Pancreas (tissue), 10 donors: Measurements from ENCODE around the gene KCNT2. TPM values are rescaled to one million over a fixed set of nuclear protein-coding genes. Genes with fewer than 3 reads are reported as not detected.

ENCODE experiments used
- ATAC-seq, 4 donors: fragments of 200-7000 bp; cut with Tn5 transposase; one replicate each; pipeline versions ENCODE4 v1.8.0 to v1.9.1; 2020; ENCODE audit warnings: mild to moderate bottlenecking in 4 of 4, moderate library complexity in 4 of 4
- DNase-seq, 6 donors: peaks; one replicate each; pipeline ENCODE4 v3.0.0-alpha.2; 2020
- FAIRE-seq: peaks from 2 replicates; lab custom pipeline; 2012; peaks lifted over from hg19 to GRCh38; lab: Jason Lieb, UNC
- H3K27ac ChIP-seq, 4 donors: fragments of 200-600 bp; sonication (generic); 1 replicate in 3 of 4; 2 replicates in 1 of 4; pipeline versions ENCODE4 v1.5.0 to v1.8.0; 2020
- H3K27me3 ChIP-seq, 4 donors: fragments of 200-600 bp; one replicate each; pipeline ENCODE4 v1.8.0; 2021
- H3K36me3 ChIP-seq, 3 donors: fragments of 200-600 bp; sonication (generic) in 1 of 3; one replicate each; pipeline versions ENCODE4 v1.5.0 to v1.8.0; 2020 to 2021
- H3K4me1 ChIP-seq, 3 donors: fragments of 200-600 bp; one replicate each; pipeline ENCODE4 v1.8.0; 2021
- H3K4me3 ChIP-seq, 4 donors: fragments of 200-600 bp; sonication (generic) in 2 of 4; one replicate each; pipeline versions ENCODE4 v1.5.0 to v1.8.0; 2020 to 2021
- H3K9me3 ChIP-seq, 4 donors: fragments of 200-600 bp; one replicate each; pipeline ENCODE4 v1.8.0; 2021
- WGBS, 2 donors: extraction: QIAGEN DNeasy Blood & Tissue Kit; methylation state at CpG; one replicate each; pipeline ENCODE4 v1.1.7; 2013; 5-methylcytosine and 5-hydroxymethylcytosine counted together
- intact Hi-C, 3 donors: fragments of 100-400 bp; cut with DNase I; formaldehyde crosslinking; loops; one replicate each; pipeline versions ENCODE4 v1.11.1 to v1.14.2; 2022
- polyA plus RNA-seq, 2 donors: library from polyadenylated mRNA; stranded (reverse); fragments of 200-250 nt; gene quantifications; one replicate each; pipeline ENCODE4 v1.2.3, GENCODE V29; 2013
- total RNA-seq, 6 donors: library from RNA; stranded (reverse); fragmentation: NEBNext Ultra II Directional in 4 of 6; extraction: Animal tissue kit (Norgen Biotek cat#: 25700) in 4 of 6; gene quantifications; one replicate each; pipeline versions ENCODE4 v1.2.1 to v1.2.4, GENCODE V29; 2021 to 2023
- TF ChIP-seq, protein P1 (sequence below), 4 donors: fragments of 200-600 bp; sonication (generic) in 3 of 4; IDR thresholded peaks; one replicate each; pipeline versions ENCODE4 v1.5.0 to v1.8.0; 2021; ENCODE audit warnings: antibody characterized with exemption in 4 of 4
- donor health status: healthy with polysubstance abuse.
- donor health status: DM: no; HTN: no; CAD: no; lungs with moderate emphysema.
- donor health status: DM: no; HTN: no; CAD: no.
- donor health status: control.
- donor health status: control.
- donor health status: Bipolar disorder and iron deficiency.
- donor health status: DM: yes; HTN: yes; CAD: no.
- donor health status: DM: no; HTN: no; CAD: no.
- donor health status: DM: no; HTN: no; CAD: no.
- donor health status: DM: yes; HTN: yes; CAD: no.

The KCNT2 gene
- total and polyA plus RNA-seq, 8 donors, result 0.19 to 0.67 (median 0.42) TPM

DNA sequence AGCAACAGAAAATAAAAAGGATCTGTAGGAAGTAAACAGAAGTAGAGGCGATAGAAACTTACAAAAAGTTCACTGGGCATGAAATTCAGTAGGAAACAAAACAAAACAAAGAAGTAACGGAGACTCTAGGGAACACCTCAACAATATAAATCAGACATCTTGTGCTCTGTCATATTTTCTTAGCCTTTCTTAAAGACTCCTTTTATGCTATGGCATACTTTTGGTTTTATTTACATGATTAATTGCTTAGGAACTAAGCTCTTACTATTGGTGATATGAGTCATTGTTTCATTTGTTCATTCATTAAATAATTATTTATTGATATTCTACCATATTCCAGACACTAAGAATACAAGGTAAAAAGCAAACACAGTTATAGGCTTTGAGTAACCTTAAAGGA lies 126.6 kb downstream of the KCNT2 start:
- TF ChIP-seq, protein P1, sequence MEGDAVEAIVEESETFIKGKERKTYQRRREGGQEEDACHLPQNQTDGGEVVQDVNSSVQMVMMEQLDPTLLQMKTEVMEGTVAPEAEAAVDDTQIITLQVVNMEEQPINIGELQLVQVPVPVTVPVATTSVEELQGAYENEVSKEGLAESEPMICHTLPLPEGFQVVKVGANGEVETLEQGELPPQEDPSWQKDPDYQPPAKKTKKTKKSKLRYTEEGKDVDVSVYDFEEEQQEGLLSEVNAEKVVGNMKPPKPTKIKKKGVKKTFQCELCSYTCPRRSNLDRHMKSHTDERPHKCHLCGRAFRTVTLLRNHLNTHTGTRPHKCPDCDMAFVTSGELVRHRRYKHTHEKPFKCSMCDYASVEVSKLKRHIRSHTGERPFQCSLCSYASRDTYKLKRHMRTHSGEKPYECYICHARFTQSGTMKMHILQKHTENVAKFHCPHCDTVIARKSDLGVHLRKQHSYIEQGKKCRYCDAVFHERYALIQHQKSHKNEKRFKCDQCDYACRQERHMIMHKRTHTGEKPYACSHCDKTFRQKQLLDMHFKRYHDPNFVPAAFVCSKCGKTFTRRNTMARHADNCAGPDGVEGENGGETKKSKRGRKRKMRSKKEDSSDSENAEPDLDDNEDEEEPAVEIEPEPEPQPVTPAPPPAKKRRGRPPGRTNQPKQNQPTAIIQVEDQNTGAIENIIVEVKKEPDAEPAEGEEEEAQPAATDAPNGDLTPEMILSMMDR (IDR thresholded peaks at IDR 0.05), result no peak

DNA sequence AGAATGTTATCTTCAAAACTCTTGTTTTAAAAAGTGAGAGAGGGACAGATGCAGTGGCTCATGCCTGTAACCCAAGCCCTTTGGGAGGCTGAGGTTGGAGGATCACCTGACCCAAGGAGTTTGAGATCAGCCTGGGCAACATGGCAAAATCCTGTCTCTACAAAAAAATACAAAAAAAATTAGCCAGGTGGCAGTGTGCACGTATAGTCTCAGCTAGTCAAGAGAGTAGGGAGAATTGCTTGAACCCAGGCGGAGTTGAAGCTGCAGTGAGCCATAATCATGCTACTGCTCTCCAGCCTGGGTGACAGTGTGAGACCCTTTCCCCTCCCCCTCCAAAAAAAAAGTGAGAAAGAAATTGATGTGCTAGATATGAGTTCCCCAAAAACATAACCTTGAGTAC lies 131.0 kb downstream of the KCNT2 start:
- FAIRE-seq (no peak), DNase-seq (no peak), ATAC-seq (no peak)
- H3K36me3 ChIP-seq, result no peaks in the 10 kb centered on the region
- no peaks in the 10 kb centered on the region for H3K4me1 ChIP-seq
- no peak overlapping the region for H3K27ac ChIP-seq
- 58 to 72% methylated on average over 2 of the region's 2 CpGs for WGBS, 2 donors
- no peaks in the 10 kb centered on the region for H3K27me3 ChIP-seq
- H3K4me3 ChIP-seq, result no peak overlapping the region
- TF ChIP-seq, protein P1 (IDR thresholded peaks at IDR 0.05), result no peak
- no peaks in the 10 kb centered on the region for H3K9me3 ChIP-seq
- intact Hi-C loops, result no loop called here

More for the DNA sequence above, 126.6 kb downstream of the KCNT2 start:
- DNase-seq, result no peak
- FAIRE-seq, result no peak
- no peak overlapping the region for H3K27ac ChIP-seq
- no peak for ATAC-seq
- H3K4me1 ChIP-seq, result no peaks in the 10 kb centered on the region
- intact Hi-C loops, result no loop called here
- H3K4me3 ChIP-seq, result no peak overlapping the region
- 71 to 83% methylated on average over 2 of the region's 2 CpGs for WGBS, 2 donors
- H3K27me3 ChIP-seq, result no peaks in the 10 kb centered on the region
- H3K36me3 ChIP-seq, result no peaks in the 10 kb centered on the region
- H3K9me3 ChIP-seq, result no peaks in the 10 kb centered on the region

DNA sequence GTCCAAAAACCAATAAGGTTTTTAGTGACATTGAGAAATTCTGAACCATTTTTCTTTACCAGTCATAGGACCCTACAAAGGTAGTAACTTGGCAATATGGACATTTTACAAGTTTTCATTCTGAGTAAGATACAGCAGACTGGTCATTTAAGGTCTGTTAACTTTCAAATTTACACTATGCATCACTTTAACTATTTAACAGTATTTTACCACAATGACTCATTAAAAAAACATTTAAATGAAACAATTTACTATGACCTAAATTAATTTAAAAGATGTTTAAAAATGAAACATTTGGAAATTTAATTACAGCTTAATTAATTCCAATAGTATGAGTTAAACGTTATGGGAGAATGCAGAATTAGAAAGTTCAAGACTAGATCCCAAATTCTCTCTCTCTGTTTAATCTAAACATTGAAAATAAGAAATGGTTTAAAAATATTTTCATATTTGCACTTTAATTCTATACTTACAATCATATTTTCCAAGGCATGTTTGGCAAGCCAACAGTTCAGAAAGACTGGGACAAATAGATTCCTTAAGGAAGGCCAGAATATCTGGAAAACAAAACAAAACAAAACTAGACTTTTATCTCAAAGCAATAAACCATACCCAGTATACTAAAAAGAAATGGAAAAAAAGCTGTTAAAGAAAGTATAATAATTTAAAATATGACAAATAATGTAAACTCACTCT lies 140.9 kb downstream of the KCNT2 start:
- 71 to 72% methylated on average over 1 of the region's 1 CpG for WGBS, 2 donors
- ATAC-seq, result no peak

DNA sequence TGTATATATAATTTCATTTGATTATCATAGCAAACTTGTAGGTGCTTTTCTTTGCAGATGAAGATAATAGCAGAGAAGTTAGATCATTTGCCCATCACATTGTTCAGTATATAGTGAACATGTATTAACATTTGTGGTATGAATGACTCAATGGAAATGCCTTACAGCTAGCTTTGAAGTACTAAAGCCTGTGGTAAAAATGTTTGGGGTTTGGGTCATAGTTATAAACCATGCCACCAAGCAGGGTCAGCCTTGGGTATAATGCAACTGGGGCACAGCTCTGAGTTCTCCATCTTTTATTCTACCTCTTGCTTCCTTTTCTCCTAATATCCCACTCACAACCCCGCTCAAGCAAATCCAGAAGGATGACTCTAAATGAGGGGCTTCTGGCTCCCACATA lies 141.6 kb downstream of the KCNT2 start:
- TF ChIP-seq, protein P1 (IDR thresholded peaks at IDR 0.05), result no peak
- no peak for FAIRE-seq
- ATAC-seq, result no peak
- 94 to 95% methylated on average over 1 of the region's 1 CpG for WGBS, 2 donors
- DNase-seq, result no peak
- Histone ChIP-seq H3K4me3 (no peak overlapping the region), H3K9me3 (no peaks in the 10 kb centered on the region), H3K27ac (no peak overlapping the region), H3K4me1 (peaks cover 0 to 5% (median 0%) of the 10 kb centered on the region in 3 donors), H3K36me3 (no peaks in the 10 kb centered on the region), H3K27me3 (no peaks in the 10 kb centered on the region)
- intact Hi-C loops, result no loop called here

More for the DNA sequence above, 140.9 kb downstream of the KCNT2 start:
- FAIRE-seq, result peak; percentile 49
- TF ChIP-seq, protein P1 (IDR thresholded peaks at IDR 0.05), result no peak
- H3K4me1 ChIP-seq, result peaks cover 0 to 5% (median 0%) of the 10 kb centered on the region in 3 donors
- H3K4me3 ChIP-seq, result no peak overlapping the region
- no peak overlapping the region for H3K27ac ChIP-seq
- H3K27me3 ChIP-seq, result no peaks in the 10 kb centered on the region
- intact Hi-C loops, result no loop called here
- no peak for DNase-seq
- no peaks in the 10 kb centered on the region for H3K36me3 ChIP-seq
- H3K9me3 ChIP-seq, result no peaks in the 10 kb centered on the region

DNA sequence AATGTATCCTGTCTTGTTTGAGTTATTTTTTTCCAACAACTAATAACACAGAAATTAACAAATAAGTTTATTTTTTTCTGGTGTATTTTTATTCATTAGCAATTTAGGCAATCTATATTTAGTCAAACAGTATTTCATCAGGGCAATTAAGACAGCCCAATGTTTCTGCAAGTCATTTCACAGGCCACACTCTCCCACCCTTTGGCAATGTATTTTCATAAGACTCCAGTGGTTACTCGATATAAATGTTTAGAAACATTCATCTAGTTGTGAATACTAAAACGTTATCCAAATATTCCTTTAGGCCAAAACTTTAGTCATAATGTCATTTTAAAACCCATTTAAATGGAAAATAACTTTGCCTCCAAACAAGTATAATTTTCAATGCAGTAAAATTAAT lies 142.1 kb downstream of the KCNT2 start:
- H3K9me3 ChIP-seq, result no peaks in the 10 kb centered on the region
- no peaks in the 10 kb centered on the region for H3K36me3 ChIP-seq
- H3K4me1 ChIP-seq, result peaks cover 0 to 5% (median 0%) of the 10 kb centered on the region in 3 donors
- FAIRE-seq, result no peak
- H3K27me3 ChIP-seq, result no peaks in the 10 kb centered on the region
- H3K4me3 ChIP-seq, result no peak overlapping the region
- 60 to 70% methylated on average over 2 of the region's 2 CpGs for WGBS, 2 donors
- no peak overlapping the region for H3K27ac ChIP-seq
- TF ChIP-seq, protein P1 (IDR thresholded peaks at IDR 0.05), result no peak
- intact Hi-C loops, result no loop called here
- no peak for ATAC-seq
- DNase-seq, result no peak
